ENCODE results near the gene ANKLE1. TPM values are rescaled to one million over a fixed set of nuclear protein-coding genes. Genes with fewer than 3 reads are reported as not detected.

The ANKLE1 gene
- total RNA-seq, 1 experiment from 2014 or later = 16.5 TPM

DNA sequence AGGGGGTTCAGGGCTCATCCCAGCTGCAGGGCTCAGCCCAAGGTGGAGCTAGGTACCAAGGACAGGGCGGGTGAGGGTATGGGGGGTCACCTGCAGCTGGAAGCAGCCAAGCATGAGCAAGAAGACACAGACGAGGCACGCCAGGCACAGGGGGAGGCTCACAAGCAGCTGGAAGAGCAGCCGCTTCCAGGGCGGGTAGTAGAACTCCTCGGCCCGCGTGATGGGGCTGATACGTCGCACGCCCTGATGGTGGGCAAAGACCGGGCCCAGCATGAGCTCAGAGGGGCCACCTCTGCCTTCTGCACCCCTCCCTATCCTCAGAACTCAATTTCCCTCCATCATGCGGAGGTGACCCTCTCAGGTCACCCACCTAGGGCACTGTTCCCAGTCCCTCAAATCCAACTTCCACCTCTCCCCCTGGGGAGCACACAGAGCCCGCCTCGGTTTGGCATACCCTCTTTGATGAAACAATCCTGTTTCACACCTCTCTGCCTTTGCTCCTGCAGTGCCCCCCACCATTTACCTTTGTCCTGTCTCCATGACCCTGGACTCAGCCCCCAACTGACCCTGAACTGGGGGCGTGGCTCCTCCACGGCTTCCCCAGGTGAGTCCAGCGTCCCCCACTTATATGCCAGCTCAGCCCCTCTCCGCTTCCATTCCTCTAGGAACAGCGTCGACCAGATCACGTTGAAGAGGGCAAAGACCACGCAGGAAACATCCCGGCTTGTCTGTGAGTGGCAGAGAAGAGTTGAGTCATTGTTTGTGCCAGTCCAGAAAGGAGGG lies 48.8 kb downstream of the ANKLE1 start:
- Histone ChIP-seq H3K56ac (ENCODE audit: insufficient read length, low read depth, low read length) (no peak overlapping the region), H2BK12ac (ENCODE audit: insufficient read length, low read depth, low read length) (no peak overlapping the region), H3K9ac (ENCODE audit: extremely low read depth, insufficient read length, low read length) (no peak overlapping the region), H2AK5ac (ENCODE audit: insufficient read length, low read length) (no peak overlapping the region), H3K9me3 (ENCODE audit: control insufficient read depth, low read depth, low read length) (no peaks in the 10 kb centered on the region), H2BK120ac (ENCODE audit: low read depth, low read length, poor library complexity, severe bottlenecking) (no peak overlapping the region), H3K23me2 (ENCODE audit: insufficient read length, low read depth, low read length, poor library complexity, severe bottlenecking) (peaks cover 18% of the 10 kb centered on the region), H4K91ac (ENCODE audit: insufficient read length, low read depth, low read length) (no peak overlapping the region), H3K27ac (ENCODE audit: insufficient read length, low read depth, low read length) (no peak overlapping the region), H4K20me1 (ENCODE audit: control insufficient read depth, insufficient read depth, insufficient read length) (no peaks in the 10 kb centered on the region), H2BK15ac (ENCODE audit: low read depth, low read length) (no peak overlapping the region), H3K4me2 (ENCODE audit: insufficient read depth, insufficient read length, low read length) (no peak overlapping the region), H3T11ph (ENCODE audit: low read length) (no peak overlapping the region), H3K4me1 (ENCODE audit: insufficient read depth, low read length) (no peaks in the 10 kb centered on the region), H3K18ac (ENCODE audit: insufficient read length, low read depth, low read length) (no peak overlapping the region), H3K79me1 (ENCODE audit: insufficient read depth, low read depth, low read length, poor library complexity, severe bottlenecking) (no peaks in the 10 kb centered on the region), H3K14ac (ENCODE audit: insufficient read depth, low read length) (no peak overlapping the region), H4K8ac (replicated peaks; ENCODE audit: insufficient read length, low read depth, low read length) (no peak overlapping the region), H2BK20ac (ENCODE audit: low read depth, low read length, poor library complexity, severe bottlenecking) (no peak overlapping the region), H2AFZ (ENCODE audit: low read length) (no peak overlapping the region), H3K4ac (ENCODE audit: low read depth, low read length) (no peak overlapping the region), H4K5ac (ENCODE audit: insufficient read length, low read depth, low read length) (no peak overlapping the region), H3K79me2 (ENCODE audit: insufficient read depth, low read length) (no peaks in the 10 kb centered on the region), H2BK5ac (ENCODE audit: insufficient read length, low read length) (no peak overlapping the region), H3K27me3 (ENCODE audit: insufficient read depth, low read length) (no peaks in the 10 kb centered on the region), H3K23ac (ENCODE audit: insufficient read length, low read depth, low read length) (no peak overlapping the region)
- peaks cover 16 to 40% of the 10 kb centered on the region in 2 experiments for H3K4me1 Mint-ChIP-seq
- TF ChIP-seq, protein P1, sequence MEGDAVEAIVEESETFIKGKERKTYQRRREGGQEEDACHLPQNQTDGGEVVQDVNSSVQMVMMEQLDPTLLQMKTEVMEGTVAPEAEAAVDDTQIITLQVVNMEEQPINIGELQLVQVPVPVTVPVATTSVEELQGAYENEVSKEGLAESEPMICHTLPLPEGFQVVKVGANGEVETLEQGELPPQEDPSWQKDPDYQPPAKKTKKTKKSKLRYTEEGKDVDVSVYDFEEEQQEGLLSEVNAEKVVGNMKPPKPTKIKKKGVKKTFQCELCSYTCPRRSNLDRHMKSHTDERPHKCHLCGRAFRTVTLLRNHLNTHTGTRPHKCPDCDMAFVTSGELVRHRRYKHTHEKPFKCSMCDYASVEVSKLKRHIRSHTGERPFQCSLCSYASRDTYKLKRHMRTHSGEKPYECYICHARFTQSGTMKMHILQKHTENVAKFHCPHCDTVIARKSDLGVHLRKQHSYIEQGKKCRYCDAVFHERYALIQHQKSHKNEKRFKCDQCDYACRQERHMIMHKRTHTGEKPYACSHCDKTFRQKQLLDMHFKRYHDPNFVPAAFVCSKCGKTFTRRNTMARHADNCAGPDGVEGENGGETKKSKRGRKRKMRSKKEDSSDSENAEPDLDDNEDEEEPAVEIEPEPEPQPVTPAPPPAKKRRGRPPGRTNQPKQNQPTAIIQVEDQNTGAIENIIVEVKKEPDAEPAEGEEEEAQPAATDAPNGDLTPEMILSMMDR (conservative IDR thresholded peaks at IDR 0.05) = no peak
- no peaks in the 10 kb centered on the region; a peak in 1 of 5 replicates for H3K9me3 Mint-ChIP-seq
- H3K4me3 Mint-ChIP-seq = peak overlapping the region; percentile 24 to 61; a peak in 3 of 5 replicates
- H3K27me3 Mint-ChIP-seq (ENCODE audit: low read depth) = peaks cover 6% of the 10 kb centered on the region
- no CpG with 5 or more reads among the region's 24 CpGs for WGBS (ENCODE audit: extremely low coverage, insufficient read length, low lambda C conversion rate)
- no peak overlapping the region; a peak in 1 of 7 replicates for H3K27ac Mint-ChIP-seq
- H3K36me3 Mint-ChIP-seq (ENCODE audit: insufficient read depth in 1 of 3, low read depth in 3 of 3) = peaks cover 13 to 39% (median 29%) of the 10 kb centered on the region in 3 experiments
- DNase-seq = no peak

Data from H9 (cell line).